CD4-positive, alpha-beta T cell treated with Interferon alpha-2 for 1 hour (primary cell): ENCODE results near the gene GBE1.

Experiments used
- DNase-seq, 2 donors: peaks; one replicate each; pipeline ENCODE4 v3.0.0-alpha.2; 2020 to 2022

The GBE1 gene

GRCh38 chr3:81696090-81696489 is 65.4 kb downstream of the GBE1 start:
- DNase-seq = no peak

- DNase-seq = no peak
Observed at GRCh38 chr3:81695302-81695701, 66.1 kb downstream of the GBE1 start.

DNA sequence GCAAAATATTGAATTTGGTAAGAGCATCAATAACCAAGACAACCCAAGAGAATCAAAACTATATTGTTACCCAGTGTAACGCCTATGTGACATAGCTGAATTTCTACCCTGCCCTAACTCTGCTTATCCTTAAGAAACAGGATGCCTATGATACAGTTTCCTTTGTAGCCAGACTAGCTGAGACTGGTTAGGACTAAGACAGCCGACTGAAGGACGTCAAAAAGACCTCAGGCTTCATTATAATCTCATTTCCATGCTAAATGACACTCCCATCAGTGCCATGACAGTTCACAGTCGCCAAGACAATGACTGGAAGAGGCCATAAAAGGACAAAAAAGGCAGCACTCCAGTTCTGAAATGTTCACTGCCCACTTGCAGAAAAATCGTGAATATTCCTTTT is 66.8 kb downstream of the GBE1 start:
- DNase-seq = no peak

- DNase-seq = no peak
Observed at GRCh38 chr3:81692766-81693165, 68.7 kb downstream of the GBE1 start.

- DNase-seq = no peak
Observed at GRCh38 chr3:81689617-81690016, 71.8 kb downstream of the GBE1 start.

DNA sequence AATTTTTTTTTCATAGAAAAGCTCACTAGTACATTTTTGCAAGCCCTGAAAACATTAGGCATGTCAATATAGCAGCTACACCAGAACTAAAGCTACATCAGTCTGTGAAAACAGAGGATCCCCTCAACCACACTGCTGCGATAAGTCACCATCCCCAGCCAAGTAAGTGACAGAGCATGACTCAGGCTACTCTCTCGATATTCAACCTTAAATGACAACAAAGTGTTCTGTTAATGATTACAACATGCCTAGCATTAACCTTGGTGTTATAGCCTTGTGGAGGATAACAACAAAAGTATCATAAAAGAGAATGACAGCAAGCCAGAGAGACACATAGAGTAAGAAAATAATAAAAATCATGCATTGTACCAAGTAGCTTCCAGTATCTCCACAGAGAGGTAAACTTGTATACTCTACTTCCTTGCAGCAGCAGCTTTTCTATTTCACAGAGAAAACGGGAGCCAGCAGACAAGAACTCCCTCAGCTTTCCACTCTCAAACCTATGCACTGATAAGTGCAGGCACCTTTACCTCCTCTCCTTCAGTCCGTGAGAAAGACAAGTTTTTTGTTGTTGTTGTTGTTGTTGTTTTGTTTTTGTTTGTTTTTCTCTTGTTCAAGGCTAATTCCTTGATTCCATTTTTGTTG is 76.6 kb downstream of the GBE1 start:
- no peak for DNase-seq

GRCh38 chr3:81676706-81677456 is 84.6 kb downstream of the GBE1 start:
- no peak for DNase-seq

DNA sequence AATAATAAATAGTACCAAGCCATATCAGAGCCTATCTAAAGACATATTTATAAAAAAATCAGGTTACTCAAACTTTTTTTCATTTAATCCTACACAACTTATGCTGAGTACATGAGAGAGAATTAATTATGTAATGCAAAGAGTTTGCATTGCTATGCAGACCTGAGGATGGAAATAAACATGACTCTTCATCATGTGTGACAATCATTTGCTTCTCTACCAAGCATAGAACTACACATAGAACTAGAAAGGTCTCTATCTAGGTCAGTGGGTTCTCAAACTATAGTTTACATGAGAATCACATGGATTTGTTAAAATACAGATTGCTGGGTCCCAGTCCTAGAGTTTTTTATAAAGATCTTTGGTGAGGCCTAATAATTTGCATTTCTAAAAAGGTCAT is 86.8 kb downstream of the GBE1 start:
- DNase-seq = no peak

DNA sequence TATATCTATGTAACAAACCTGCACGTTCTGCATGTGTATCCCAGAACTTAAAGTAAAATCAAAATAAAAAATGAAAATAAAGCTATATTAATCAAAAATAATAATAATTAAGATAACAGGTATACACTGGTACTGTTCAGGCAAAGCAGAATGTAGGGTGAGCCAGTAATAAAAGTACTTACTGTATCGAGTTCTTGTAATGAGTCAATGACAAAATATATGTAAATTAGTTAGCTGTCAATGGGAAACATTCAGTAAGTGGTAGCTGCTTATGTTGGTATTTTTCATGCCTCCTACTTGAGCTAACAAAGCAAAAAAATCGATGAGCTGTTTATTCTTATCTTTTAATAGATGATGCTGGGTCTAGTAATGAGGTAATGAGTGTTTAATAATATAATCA is 93.2 kb downstream of the GBE1 start:
- DNase-seq = no peak

DNA sequence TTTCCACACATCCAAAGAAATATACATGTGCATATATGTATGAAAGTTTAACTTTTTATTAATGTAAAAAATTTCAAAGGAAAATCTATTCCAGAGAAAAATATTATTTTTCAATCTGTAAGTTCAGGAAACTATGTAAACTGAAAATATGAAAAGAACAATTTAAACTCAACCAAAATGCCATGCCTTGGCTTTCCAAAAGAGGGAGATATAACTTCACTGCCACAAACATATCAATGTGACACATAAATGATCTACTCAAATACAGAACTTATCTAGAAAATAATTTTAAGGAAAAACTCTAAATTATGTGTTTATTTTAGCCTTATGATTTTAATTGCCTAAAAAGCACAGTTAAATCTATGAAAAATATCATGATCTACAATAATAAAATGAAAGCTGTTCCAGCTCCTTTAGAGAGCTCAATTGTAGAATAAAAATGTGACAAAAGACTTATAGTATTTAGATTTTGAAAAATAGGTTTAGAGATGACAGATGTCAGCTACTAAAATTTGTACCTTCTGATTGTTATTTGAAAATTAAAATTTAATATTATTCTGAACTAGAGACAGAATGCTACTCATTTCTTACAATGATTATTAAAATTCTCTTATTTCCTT is 94.8 kb downstream of the GBE1 start:
- DNase-seq = peak in 1 of 2 donors; percentile 19

DNA sequence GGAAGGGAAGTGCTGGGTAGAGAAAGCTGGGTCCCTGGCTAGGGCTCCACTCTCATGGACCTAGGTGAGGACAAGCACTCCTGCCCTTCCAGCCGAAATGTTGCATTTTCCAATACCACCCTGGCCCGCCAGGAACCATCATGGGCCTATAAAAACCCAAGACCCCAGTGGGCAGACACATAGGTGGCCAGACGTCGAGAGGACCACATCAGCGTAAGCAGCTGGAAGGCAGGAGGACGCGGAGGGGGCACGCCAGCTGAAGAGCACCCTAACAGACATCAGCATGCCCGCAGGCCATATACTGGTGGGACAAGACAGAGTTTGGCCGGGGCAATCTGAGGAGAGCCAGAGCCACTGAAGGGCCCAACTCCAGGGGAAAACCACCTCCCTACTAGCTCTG is 98.3 kb downstream of the GBE1 start:
- no peak for DNase-seq

GRCh38 chr3:81660036-81660435 is 101.4 kb downstream of the GBE1 start:
- DNase-seq = no peak

GRCh38 chr3:81658322-81658997 is 103.0 kb downstream of the GBE1 start:
- no peak for DNase-seq

DNA sequence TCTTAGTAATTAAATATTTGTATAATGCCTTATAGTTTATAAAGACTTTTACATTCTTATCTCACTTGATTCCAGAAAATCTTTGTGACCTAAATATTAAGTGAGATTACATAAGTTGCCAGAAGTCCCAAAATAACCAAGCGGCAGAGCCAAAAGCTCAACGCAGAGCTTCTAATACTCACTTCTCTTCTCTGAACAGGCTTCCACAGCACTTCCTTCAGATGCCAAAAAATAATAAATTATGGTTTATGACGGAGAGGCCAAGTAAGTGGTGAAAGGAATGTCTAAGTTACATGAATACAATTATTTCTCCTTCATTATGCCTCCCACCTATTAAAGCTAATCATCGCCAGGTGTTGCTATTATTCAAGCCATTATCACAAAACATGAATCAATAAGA is 110.3 kb downstream of the GBE1 start:
- DNase-seq = no peak

DNA sequence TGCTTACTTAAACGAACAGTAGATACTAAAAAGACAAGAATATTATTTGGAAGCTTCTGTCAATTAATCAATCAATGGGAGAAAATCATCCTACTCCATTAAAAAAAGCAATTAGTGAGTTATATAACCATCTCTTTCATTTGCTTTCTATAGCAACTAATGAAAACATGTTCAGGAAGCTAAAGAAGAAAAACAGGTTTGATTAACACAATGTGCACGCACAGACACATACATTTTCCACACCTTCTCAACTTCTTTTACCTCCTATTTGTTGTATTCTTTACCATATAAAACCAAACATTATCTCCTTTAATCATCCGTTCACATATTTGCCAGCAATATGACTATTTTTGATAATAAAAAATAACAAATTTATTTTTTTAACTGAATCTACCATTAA is 111.3 kb downstream of the GBE1 start:
- no peak for DNase-seq

- no peak for DNase-seq
Observed at GRCh38 chr3:81645248-81645647, 116.2 kb downstream of the GBE1 start.

GRCh38 chr3:81643721-81644120 is 117.7 kb downstream of the GBE1 start:
- DNase-seq = no peak

DNA sequence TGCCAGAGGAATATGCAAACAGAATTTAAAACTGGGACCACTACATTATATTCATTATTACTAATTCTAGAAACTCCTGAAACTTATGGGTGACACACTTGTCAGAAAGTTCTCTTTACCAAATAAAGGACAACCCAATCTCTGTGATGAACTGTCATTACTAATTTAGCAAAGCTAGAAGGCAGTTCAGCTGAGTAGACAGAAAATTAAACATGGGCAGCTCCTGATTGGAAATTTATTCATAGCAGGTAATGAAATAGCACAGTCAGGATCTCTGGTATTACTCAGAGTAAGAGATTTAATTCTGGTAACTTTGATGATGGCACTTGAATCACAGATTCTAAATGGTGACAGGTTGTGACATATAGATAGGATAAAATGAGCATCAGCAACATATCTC is 123.0 kb downstream of the GBE1 start:
- DNase-seq = no peak

GRCh38 chr3:81632659-81633058 is 128.8 kb downstream of the GBE1 start:
- DNase-seq = no peak

GRCh38 chr3:81624756-81625155 is 136.7 kb downstream of the GBE1 start:
- DNase-seq = no peak

DNA sequence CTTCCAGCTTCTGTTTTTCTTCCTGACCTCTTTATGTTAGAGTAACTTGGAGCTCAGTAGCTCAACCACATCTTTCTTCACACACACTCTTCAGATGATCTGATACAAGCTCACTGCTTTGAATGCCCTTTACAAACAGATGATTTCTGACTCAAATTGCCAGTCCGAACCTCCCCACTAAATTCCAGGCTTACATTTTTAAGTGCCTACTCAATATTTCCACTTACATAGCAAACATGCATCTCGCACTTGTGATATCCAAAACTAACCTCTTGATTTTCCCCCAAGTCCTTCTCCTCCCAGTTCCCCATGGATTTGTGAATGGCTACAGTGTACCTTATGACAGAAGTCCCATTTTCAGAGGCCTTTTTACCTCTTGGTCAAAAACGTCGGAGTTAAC is 139.1 kb downstream of the GBE1 start:
- no peak for DNase-seq

DNA sequence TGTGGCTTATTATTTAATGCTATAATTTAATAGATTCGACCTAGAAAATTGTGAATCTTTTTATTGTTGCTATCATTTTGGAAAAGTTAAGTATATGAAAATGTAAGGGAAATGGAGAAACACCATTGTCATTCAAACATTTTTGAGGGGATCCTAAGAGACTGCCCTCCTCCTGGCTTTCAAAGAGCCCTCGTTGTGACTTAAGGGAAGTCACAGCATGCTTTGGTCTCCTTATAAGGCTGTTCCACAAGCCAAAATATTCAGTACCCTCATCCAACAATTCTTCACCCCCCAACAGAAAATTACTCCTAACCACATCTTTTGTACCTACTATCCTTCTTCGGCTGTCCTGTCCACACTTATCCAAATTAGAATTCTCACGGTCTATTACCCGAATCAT is 140.2 kb downstream of the GBE1 start:
- DNase-seq = no peak

GRCh38 chr3:81620849-81621248 is 140.6 kb downstream of the GBE1 start:
- no peak for DNase-seq

GRCh38 chr3:81612768-81613167 is 148.7 kb downstream of the GBE1 start:
- no peak for DNase-seq
